Epithelial cell of proximal tubule (primary cell): ENCODE results near the gene KPTN. TPM values are rescaled to one million over a fixed set of nuclear protein-coding genes. Genes with fewer than 3 reads are reported as not detected.

Source experiments
- DNase-seq: peaks from one replicate; pipeline ENCODE4 v3.0.0-alpha.2; 2011; ENCODE audit warnings: low read depth
- H3K4me3 ChIP-seq: 2 replicates; pipeline ENCODE4 v1.5.1; 2011; ENCODE audit warnings: low read depth, mild to moderate bottlenecking, low read length
- total RNA-seq: library from RNA; depleted of rRNA; stranded (reverse); fragments of >200 nt; gene quantifications from 2 replicates; pipeline ENCODE4 v1.2.3, GENCODE V29; 2015
- TF ChIP-seq, protein P1 (sequence below): conservative IDR thresholded peaks from 2 replicates; pipeline ENCODE4 v1.5.1; 2012; ENCODE audit warnings: low read depth, mild to moderate bottlenecking, low read length

Gene KPTN
- total RNA-seq, 1 donor from 2014 or later, result 3.2 TPM

- TF ChIP-seq, protein P1, sequence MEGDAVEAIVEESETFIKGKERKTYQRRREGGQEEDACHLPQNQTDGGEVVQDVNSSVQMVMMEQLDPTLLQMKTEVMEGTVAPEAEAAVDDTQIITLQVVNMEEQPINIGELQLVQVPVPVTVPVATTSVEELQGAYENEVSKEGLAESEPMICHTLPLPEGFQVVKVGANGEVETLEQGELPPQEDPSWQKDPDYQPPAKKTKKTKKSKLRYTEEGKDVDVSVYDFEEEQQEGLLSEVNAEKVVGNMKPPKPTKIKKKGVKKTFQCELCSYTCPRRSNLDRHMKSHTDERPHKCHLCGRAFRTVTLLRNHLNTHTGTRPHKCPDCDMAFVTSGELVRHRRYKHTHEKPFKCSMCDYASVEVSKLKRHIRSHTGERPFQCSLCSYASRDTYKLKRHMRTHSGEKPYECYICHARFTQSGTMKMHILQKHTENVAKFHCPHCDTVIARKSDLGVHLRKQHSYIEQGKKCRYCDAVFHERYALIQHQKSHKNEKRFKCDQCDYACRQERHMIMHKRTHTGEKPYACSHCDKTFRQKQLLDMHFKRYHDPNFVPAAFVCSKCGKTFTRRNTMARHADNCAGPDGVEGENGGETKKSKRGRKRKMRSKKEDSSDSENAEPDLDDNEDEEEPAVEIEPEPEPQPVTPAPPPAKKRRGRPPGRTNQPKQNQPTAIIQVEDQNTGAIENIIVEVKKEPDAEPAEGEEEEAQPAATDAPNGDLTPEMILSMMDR, result no peak
- peak overlapping the region; percentile 14 for H3K4me3 ChIP-seq
- DNase-seq, result no peak
Measured at GRCh38 chr19:47445527-47445926, 38.5 kb downstream of the KPTN start.

DNA sequence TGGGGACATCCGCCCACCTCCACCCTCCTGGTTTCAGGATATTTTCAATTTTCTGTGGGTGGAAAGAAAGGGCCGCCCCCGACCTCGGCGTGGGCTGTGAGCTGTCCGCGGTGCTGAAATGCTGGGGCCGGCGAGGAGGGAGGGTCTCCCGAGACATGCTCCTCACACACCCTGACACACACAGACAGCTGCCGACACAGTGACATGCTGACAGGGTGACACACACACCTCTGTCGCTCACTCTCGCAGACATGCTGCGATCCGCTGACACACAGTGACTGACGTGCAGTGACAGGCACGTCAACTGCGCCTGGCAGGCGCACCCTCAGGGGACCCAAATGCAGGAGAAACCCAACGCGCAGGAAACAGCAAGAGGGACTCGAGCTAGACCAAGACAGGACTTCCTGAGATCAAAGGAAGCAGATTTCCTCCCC lies 39.6 kb downstream of the KPTN start:
- no peak for DNase-seq

GRCh38 chr19:47443331-47443730 lies 40.7 kb downstream of the KPTN start:
- H3K4me3 ChIP-seq, result no peak overlapping the region
- TF ChIP-seq, protein P1, result no peak
- no peak for DNase-seq

More for the DNA sequence above, 39.6 kb downstream of the KPTN start:
- TF ChIP-seq, protein P1, result no peak
- H3K4me3 ChIP-seq, result no peak overlapping the region

GRCh38 chr19:47438793-47439220 lies 45.2 kb downstream of the KPTN start:
- DNase-seq, result no peak
- no peak overlapping the region for H3K4me3 ChIP-seq
- TF ChIP-seq, protein P1, result no peak

GRCh38 chr19:47437500-47437899 lies 46.5 kb downstream of the KPTN start:
- TF ChIP-seq, protein P1, result no peak
- H3K4me3 ChIP-seq, result no peak overlapping the region
- no peak for DNase-seq

GRCh38 chr19:47436712-47437401 lies 47.2 kb downstream of the KPTN start:
- no peak for DNase-seq
- TF ChIP-seq, protein P1, result peak; percentile 87

DNA sequence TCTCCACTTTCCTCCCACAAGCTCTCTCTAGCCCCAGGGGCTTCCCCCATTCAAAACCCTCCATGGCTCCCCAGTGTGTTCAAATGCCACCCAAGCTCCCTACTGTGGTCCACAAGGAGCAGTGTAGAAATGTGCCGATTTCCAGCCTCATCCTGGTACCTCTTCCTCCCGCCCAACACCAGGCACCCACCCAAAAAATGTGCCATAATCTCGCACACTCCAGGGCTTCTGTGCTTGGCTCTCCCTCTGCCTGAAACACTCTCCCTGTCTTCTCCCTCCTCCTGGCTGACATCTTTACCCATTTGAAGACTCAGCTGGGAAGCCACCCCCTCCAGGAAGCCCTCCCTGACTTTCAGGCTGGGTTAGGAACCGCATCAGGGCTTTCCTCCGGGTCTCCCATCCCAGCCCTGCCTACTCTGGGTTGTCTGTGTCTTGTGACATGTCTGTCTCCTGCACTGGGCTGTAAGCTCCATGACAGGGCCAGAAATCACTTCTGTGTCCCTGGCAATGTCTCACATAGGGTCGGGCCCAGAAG lies 48.1 kb downstream of the KPTN start:
- no peak overlapping the region for H3K4me3 ChIP-seq
- TF ChIP-seq, protein P1, result no peak
- no peak for DNase-seq

More at GRCh38 chr19:47436712-47437401, 47.2 kb downstream of the KPTN start:
- H3K4me3 ChIP-seq, result no peak overlapping the region
